Measurements from ENCODE around the gene EEA1.

The EEA1 gene

DNA sequence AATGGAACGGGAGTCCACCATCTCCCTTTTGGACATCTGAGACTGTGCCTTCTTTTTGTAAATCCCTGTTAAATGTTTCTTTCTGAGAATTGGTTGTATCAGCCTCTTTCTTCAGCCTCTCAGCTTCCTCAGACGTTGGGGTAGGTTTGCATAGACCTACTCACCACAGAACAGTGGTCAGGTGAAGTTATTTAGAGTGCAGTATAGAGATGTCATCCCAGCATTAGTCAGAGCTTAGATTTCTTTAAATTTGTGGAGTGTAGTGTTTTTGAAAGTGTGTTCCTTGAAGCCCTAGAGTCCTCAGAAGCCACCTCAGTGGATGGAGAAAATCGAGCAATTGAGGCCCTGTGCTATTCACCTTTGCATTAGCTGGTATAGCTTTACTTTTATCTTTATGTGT is 8.9 kb upstream of the EEA1 start:
- TF ChIP-seq CTCF (conservative IDR thresholded peaks at IDR 0.05): no peak

DNA sequence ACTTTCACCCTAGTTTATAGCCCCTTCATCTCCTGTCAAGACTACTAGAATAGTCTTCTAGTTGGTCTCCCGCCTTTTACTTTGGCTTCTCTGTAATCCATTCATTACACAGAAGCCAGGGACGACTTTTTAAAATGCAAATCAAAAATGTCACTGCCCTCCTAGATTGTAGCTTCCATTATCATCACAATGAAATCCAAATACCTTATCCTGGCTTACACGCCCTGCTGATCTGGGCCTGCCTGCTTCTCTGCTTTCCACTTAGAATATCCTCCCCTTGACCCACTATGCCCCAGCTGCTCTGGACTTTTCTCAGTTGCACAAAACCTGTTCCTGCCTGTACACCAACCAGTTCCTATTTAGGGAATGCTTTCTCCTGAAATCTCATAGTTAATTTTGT is 4.5 kb upstream of the EEA1 start:
- no peak overlapping the region for H3K27ac ChIP-seq
- no peak for TF ChIP-seq CTCF (conservative IDR thresholded peaks at IDR 0.05)

More for the DNA sequence above, 8.9 kb upstream of the EEA1 start:
- H3K27ac ChIP-seq: no peak overlapping the region

GRCh38 chr12:92930421-92930820 is 1.3 kb upstream of the EEA1 start:
- TF ChIP-seq CTCF (conservative IDR thresholded peaks at IDR 0.05): no peak
- H3K27ac ChIP-seq: peak overlapping the region; percentile 87

DNA sequence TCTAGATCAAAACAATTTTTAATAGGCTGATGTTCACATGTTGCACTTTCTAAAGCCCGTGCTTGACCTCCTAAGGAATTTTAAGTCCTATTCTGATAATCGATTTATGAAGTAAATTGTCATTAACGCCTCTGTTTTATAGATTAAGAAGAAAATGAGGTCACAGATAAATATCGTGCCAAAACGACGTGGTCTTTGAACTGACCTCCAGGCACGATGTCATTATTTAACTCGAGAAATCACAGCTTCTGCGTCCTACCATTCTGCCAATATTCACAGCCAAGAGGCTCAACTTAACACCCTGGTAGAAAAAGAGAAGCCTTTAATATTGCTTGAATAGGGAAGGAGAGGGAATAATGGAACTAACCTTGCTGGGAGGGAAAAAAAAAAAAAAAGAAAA is 888 bp upstream of the EEA1 start:
- H3K27ac ChIP-seq: peak overlapping the region; percentile 87
- TF ChIP-seq CTCF (conservative IDR thresholded peaks at IDR 0.05): no peak

GRCh38 chr12:92928421-92928961 is 604 bp downstream of the EEA1 start:
- H3K27ac ChIP-seq: peak overlapping the region; percentile 87

DNA sequence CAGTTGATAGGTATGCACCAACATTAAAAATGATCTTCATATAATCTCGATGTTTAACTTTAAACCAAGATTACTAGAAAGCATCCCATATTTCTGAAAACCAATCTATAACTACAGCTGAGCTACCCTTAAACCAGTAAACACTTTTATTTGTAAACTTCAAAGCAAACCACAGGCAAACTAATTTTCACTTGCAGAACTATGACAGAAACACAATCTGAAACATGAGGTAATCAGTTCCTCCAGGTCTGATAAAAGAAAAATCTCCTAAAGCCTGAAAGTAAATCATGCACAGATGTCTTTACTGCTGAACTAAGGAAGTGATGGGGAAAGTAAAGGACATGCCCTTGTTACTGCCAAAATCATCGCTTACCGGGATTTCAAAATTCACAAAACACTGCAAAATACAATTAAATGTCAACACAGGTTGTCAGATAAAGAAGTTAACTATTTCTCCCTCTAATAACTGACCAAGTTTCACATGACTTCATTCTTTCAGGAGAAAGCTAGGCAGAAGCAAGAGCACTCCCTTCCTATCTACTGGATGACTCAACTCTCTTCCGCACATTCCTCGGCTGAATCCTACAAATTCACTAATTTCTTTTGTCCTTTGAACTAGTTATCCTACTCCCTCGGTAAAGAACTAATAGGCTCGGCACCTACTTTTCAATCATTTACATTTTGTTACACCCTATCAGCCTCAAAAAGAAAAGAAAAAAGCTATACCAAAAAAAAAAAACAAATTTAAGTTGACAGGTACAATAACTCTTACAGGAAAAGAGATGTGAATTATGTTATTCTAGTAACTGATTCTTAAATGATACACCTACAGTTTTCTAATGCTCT is 1.4 kb downstream of the EEA1 start:
- peak overlapping the region; percentile 87 for H3K27ac ChIP-seq
- no peak for TF ChIP-seq CTCF (conservative IDR thresholded peaks at IDR 0.05)

More at GRCh38 chr12:92928421-92928961, 604 bp downstream of the EEA1 start:
- no peak for TF ChIP-seq CTCF (conservative IDR thresholded peaks at IDR 0.05)

DNA sequence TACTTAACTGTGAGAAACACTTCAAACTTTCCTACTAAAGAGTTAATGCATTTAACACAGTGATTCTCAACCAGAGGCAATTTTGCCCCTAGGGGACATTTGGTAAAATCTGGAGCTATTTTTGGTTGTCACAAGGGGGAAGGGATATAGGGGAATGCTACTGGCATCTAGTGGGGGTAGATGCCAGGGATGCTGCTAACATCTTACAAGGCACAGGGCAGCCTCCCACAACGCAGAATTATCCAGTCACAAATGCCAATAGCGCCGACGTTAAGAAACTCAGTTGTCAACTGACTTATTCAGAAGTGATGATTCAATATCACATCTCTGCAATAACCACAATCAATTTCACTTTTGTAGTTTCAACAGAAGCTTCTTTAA is 2.0 kb downstream of the EEA1 start:
- TF ChIP-seq CTCF (conservative IDR thresholded peaks at IDR 0.05): peak; percentile 28
- H3K27ac ChIP-seq: peak overlapping the region; percentile 87; the same call in 1 of the 2 replicates
